HepG2 (cell line): Measurements from ENCODE around the gene FBLN5. TPM values are rescaled to one million over a fixed set of nuclear protein-coding genes. Genes with fewer than 3 reads are reported as not detected.
A peak's percentile ranks its signal among the peaks of the same experiment; 100 is the strongest.

Experiments used
- GATAD2A ChIP-seq: IDR thresholded peaks from 2 replicates; pipeline ENCODE4 v1.6.1; 2016
- KLF16 ChIP-seq, 2 experiments: sonication (generic) in 1 of 2; formaldehyde crosslinking in 1 of 2; IDR thresholded peaks; 2 replicates each; pipeline versions ENCODE4 v1.6.1 to v1.8.0; 2016 to 2023; ENCODE audit warnings: missing genetic modification reagents in 2 of 2, missing compliant biosample characterization in 1 of 2
- MED8 ChIP-seq: sonication (generic); formaldehyde crosslinking; IDR thresholded peaks from 2 replicates; pipeline ENCODE4 v1.8.1; 2023; ENCODE audit warnings: mild to moderate bottlenecking, missing genetic modification reagents; ENCODE audit not compliant: insufficient replicate concordance
- PAWR ChIP-seq: sonication (generic); formaldehyde crosslinking; IDR thresholded peaks from 2 replicates; pipeline ENCODE4 v1.4.0; 2020; ENCODE audit warnings: missing genetic modification reagents, mild to moderate bottlenecking, borderline replicate concordance
- PCBP2 ChIP-seq: fragments of 200-400 bp; formaldehyde crosslinking; optimal IDR thresholded peaks from 2 replicates; pipeline ENCODE3; 2018; ENCODE audit warnings: low read length, low read depth; ENCODE audit not compliant: poor library complexity, severe bottlenecking
- THAP11 ChIP-seq: IDR thresholded peaks from 2 replicates; pipeline ENCODE4 v1.6.1; 2016; ENCODE audit warnings: missing biosample characterization, missing genetic modification reagents
- ZBTB1 ChIP-seq: sonication (generic); formaldehyde crosslinking; IDR thresholded peaks from 2 replicates; pipeline ENCODE4 v1.4.0; 2020; ENCODE audit warnings: missing genetic modification reagents, borderline replicate concordance
- ZNF124 ChIP-seq: sonication (generic); formaldehyde crosslinking; IDR thresholded peaks from 2 replicates; pipeline ENCODE4 v1.4.0; 2020; ENCODE audit warnings: missing genetic modification reagents
- ZNF337 ChIP-seq: sonication (generic); formaldehyde crosslinking; IDR thresholded peaks from 2 replicates; pipeline ENCODE4 v1.5.1; 2020; ENCODE audit warnings: missing genetic modification reagents, low read depth, mild to moderate bottlenecking, borderline replicate concordance
- polyA plus RNA-seq, 8 experiments: library from polyadenylated mRNA; depleted of rRNA in 3 of 8; stranded (reverse) in 7 of 8; unstranded in 1 of 8; fragments of >200 nt; fragmentation: Illumina TruSeq in 4 of 8; extraction: Trizol in 4 of 8; gene quantifications; 2 replicates each; pipeline versions ENCODE4 v1.2.1 to v1.2.3, GENCODE V29; 2011 to 2016; ENCODE audit warnings: low read depth in 4 of 8, missing spikeins in 1 of 8, mixed read lengths in 1 of 8; ENCODE audit not compliant: insufficient read depth in 1 of 8
- total RNA-seq, 5 experiments: library from RNA; depleted of rRNA; stranded (reverse); fragments of >200 nt; fragmentation: Illumina TruSeq; extraction: Trizol; gene quantifications; 2 replicates each; pipeline ENCODE4 v1.2.3, GENCODE V29; 2016; ENCODE audit warnings: low read depth in 1 of 5
- TF ChIP-seq, protein P1 (sequence below): sonication (generic); formaldehyde crosslinking; IDR thresholded peaks from 2 replicates; pipeline ENCODE4 v1.4.0; 2020; ENCODE audit warnings: mild to moderate bottlenecking, missing genetic modification reagents
- TF ChIP-seq, protein P2 (sequence below): sonication (generic); formaldehyde crosslinking; IDR thresholded peaks from 2 replicates; pipeline ENCODE4 v1.4.0; 2020; ENCODE audit warnings: low read depth, missing genetic modification reagents
- TF ChIP-seq, protein P3 (sequence below): sonication (generic); formaldehyde crosslinking; IDR thresholded peaks from 2 replicates; pipeline ENCODE4 v1.5.1; 2020; ENCODE audit warnings: mild to moderate bottlenecking, missing genetic modification reagents, borderline replicate concordance

The FBLN5 gene
- total and polyA plus RNA-seq, 2 of the 13 experiments (the other 11 are each of a cell fraction or from before 2014, with no cell fraction given): 0.38 to 0.77 TPM

DNA sequence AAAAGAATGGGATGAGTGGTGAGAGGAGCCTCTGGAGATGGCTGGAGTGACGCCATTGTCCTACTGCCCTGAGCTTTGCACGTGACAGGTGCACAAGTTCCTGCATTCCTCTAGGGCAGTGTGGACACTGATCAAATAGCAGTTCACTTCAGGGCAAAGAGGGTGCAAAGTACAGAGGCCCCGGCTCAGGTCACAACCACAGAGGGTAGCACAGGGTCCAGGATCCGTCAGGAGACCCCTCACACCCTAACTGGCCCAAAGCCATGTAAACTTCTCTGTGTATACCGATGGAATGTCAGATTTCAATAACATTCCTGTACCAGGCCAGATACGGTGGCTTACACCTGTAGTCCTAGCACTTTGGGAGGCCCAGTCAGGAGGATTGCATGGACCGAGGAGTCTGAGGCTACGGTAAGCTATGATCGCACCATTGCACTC, 10.4 kb upstream of the FBLN5 start (continued):
- TF ChIP-seq PAWR (CRISPR knock-in tag) (no peak), THAP11 (CRISPR knock-in tag) (peak; percentile 46), MED8 (CRISPR knock-in tag) (no peak), PCBP2 (no peak), GATAD2A (CRISPR knock-in tag) (peak; percentile 88), ZBTB1 (CRISPR knock-in tag) (no peak), ZNF124 (CRISPR knock-in tag) (no peak), ZNF337 (CRISPR knock-in tag) (no peak), KLF16 (CRISPR knock-in tag; IDR thresholded peaks at IDR 0.05) (no peak)
- TF ChIP-seq, protein P1, sequence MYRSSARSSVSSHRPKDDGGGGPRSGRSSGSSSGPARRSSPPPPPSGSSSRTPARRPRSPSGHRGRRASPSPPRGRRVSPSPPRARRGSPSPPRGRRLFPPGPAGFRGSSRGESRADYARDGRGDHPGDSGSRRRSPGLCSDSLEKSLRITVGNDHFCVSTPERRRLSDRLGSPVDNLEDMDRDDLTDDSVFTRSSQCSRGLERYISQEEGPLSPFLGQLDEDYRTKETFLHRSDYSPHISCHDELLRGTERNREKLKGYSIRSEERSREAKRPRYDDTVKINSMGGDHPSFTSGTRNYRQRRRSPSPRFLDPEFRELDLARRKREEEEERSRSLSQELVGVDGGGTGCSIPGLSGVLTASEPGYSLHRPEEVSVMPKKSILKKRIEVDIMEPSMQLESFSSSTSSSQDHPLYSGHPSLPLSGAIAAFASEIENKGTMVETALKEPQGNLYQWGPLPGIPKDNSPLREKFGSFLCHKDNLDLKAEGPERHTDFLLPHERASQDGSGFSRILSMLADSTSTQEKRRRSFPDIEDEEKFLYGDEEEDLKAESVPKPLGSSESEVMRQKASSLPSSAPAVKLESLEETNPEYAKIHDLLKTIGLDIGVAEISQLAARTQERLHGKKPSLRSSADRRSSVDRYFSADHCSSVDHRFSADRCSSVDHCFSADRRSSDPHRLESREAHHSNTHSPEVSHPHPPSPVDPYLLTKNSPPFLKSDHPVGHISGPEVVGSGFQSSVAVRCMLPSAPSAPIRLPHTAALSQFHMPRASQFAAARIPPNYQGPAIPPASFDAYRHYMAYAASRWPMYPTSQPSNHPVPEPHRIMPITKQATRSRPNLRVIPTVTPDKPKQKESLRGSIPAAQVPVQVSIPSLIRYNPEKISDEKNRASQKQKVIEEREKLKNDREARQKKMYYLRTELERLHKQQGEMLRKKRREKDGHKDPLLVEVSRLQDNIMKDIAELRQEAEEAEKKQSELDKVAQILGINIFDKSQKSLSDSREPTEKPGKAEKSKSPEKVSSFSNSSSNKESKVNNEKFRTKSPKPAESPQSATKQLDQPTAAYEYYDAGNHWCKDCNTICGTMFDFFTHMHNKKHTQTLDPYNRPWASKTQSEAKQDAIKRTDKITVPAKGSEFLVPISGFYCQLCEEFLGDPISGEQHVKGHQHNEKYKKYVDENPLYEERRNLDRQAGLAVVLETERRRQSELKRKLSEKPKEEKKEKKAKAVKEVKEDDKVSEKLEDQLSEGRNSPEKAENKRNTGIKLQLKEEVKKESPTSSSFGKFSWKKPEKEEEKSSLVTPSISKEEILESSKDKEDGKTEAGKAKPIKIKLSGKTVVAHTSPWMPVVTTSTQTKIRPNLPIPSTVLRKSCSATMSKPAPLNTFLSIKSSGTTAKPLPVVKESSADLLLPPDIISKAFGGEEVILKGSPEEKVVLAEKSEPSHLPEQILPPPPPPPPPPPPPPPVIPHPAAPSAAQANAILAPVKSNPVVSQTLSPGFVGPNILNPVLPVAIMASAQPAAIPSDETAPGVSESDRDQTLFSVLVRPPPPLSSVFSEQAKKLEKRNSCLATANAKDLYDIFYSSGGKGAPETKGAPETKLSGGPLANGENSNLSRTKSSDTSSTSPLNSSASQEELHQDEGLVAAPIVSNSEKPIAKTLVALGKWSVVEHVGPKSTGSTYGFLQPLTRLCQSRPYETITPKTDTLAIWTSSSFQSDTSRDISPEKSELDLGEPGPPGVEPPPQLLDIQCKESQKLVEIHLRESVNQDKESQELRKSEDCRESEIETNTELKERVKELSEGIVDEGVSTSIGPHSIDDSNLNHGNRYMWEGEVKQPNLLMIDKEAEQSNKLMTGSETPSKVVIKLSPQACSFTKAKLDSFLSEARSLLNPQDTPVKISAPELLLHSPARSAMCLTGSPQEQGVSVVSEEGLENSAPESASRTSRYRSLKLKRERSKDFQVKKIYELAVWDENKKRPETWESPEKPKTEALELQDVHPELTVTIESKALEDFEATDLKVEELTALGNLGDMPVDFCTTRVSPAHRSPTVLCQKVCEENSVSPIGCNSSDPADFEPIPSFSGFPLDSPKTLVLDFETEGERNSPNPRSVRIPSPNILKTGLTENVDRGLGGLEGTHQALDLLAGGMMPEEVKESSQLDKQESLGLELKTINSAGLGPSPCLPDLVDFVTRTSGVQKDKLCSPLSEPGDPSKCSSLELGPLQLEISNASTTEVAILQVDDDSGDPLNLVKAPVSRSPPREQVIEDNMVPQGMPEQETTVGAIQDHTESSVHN (CRISPR knock-in tag): no peak
- TF ChIP-seq, protein P2, sequence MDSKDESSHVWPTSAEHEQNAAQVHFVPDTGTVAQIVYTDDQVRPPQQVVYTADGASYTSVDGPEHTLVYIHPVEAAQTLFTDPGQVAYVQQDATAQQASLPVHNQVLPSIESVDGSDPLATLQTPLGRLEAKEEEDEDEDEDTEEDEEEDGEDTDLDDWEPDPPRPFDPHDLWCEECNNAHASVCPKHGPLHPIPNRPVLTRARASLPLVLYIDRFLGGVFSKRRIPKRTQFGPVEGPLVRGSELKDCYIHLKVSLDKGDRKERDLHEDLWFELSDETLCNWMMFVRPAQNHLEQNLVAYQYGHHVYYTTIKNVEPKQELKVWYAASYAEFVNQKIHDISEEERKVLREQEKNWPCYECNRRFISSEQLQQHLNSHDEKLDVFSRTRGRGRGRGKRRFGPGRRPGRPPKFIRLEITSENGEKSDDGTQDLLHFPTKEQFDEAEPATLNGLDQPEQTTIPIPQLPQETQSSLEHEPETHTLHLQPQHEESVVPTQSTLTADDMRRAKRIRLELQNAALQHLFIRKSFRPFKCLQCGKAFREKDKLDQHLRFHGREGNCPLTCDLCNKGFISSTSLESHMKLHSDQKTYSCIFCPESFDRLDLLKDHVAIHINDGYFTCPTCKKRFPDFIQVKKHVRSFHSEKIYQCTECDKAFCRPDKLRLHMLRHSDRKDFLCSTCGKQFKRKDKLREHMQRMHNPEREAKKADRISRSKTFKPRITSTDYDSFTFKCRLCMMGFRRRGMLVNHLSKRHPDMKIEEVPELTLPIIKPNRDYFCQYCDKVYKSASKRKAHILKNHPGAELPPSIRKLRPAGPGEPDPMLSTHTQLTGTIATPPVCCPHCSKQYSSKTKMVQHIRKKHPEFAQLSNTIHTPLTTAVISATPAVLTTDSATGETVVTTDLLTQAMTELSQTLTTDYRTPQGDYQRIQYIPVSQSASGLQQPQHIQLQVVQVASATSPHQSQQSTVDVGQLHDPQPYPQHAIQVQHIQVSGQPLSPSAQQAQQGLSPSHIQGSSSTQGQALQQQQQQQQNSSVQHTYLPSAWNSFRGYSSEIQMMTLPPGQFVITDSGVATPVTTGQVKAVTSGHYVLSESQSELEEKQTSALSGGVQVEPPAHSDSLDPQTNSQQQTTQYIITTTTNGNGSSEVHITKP (CRISPR knock-in tag): 0 out of 2 replicates have a peak, but pooled peaks have one; percentile 48
- TF ChIP-seq, protein P3, sequence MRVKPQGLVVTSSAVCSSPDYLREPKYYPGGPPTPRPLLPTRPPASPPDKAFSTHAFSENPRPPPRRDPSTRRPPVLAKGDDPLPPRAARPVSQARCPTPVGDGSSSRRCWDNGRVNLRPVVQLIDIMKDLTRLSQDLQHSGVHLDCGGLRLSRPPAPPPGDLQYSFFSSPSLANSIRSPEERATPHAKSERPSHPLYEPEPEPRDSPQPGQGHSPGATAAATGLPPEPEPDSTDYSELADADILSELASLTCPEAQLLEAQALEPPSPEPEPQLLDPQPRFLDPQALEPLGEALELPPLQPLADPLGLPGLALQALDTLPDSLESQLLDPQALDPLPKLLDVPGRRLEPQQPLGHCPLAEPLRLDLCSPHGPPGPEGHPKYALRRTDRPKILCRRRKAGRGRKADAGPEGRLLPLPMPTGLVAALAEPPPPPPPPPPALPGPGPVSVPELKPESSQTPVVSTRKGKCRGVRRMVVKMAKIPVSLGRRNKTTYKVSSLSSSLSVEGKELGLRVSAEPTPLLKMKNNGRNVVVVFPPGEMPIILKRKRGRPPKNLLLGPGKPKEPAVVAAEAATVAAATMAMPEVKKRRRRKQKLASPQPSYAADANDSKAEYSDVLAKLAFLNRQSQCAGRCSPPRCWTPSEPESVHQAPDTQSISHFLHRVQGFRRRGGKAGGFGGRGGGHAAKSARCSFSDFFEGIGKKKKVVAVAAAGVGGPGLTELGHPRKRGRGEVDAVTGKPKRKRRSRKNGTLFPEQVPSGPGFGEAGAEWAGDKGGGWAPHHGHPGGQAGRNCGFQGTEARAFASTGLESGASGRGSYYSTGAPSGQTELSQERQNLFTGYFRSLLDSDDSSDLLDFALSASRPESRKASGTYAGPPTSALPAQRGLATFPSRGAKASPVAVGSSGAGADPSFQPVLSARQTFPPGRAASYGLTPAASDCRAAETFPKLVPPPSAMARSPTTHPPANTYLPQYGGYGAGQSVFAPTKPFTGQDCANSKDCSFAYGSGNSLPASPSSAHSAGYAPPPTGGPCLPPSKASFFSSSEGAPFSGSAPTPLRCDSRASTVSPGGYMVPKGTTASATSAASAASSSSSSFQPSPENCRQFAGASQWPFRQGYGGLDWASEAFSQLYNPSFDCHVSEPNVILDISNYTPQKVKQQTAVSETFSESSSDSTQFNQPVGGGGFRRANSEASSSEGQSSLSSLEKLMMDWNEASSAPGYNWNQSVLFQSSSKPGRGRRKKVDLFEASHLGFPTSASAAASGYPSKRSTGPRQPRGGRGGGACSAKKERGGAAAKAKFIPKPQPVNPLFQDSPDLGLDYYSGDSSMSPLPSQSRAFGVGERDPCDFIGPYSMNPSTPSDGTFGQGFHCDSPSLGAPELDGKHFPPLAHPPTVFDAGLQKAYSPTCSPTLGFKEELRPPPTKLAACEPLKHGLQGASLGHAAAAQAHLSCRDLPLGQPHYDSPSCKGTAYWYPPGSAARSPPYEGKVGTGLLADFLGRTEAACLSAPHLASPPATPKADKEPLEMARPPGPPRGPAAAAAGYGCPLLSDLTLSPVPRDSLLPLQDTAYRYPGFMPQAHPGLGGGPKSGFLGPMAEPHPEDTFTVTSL (CRISPR knock-in tag): no peak
